ENCODE measurements around the gene NAALADL2. TPM values are rescaled to one million over a fixed set of nuclear protein-coding genes. Genes with fewer than 3 reads are reported as not detected.

NAALADL2 gene
- total and polyA plus RNA-seq, 2 of the 8 experiments (the other 6 are each of a cell fraction or from before 2014, with no cell fraction given): 0.12 to 0.22 TPM

- no peak overlapping the region for H2BK120ac ChIP-seq (replicated peaks; ENCODE audit: low read depth, low read length)
- no peak overlapping the region for H3K23ac ChIP-seq (ENCODE audit: insufficient read length)
- H3K4me3 ChIP-seq (ENCODE audit: extremely low read depth in 1 of 4, insufficient read depth in 2 of 4, low read depth in 3 of 4, low read length in 4 of 4): no peak overlapping the region
- H2BK15ac ChIP-seq (ENCODE audit: low read length): no peak overlapping the region
- DNase-seq (ENCODE audit: low read depth in 1 of 2, low spot score in 2 of 2): no peak
- H2BK5ac ChIP-seq (ENCODE audit: low read depth, low read length): no peak overlapping the region
- H3K9me3 ChIP-seq (ENCODE audit: insufficient read depth in 2 of 2, low read depth in 1 of 2, low read length in 1 of 2): no peaks in the 10 kb centered on the region
- H2AFZ ChIP-seq (ENCODE audit: low read length): no peak overlapping the region
- H3K23me2 ChIP-seq (ENCODE audit: low read depth, low read length): no peaks in the 10 kb centered on the region
- WGBS, 2 experiments (ENCODE audit: extremely low coverage in 1 of 2, insufficient coverage in 1 of 2, insufficient read length in 1 of 2, insufficient replicate concordance in 2 of 2, low coverage in 1 of 2, low lambda C conversion rate in 2 of 2, missing lambda C conversion rate in 1 of 2): 82% methylated on average over 3 of the region's 3 CpGs; no CpG with 5 or more reads in 1 of the 2 experiments
- CTCF ChIA-PET (ENCODE audit: partially characterized antibody): no interaction called here
- H4K5ac ChIP-seq (ENCODE audit: insufficient read length, low read depth, low read length): no peak overlapping the region
- H4K91ac ChIP-seq (replicated peaks; ENCODE audit: insufficient read length, low read length): no peak overlapping the region
- no peaks in the 10 kb centered on the region for H3K36me3 ChIP-seq (ENCODE audit: control insufficient read depth in 2 of 4, insufficient read depth in 4 of 4, low read length in 3 of 4)
- no peak overlapping the region for H3K18ac ChIP-seq (ENCODE audit: extremely low read depth, low read length)
- POLR2A ChIA-PET (ENCODE audit: partially characterized antibody): no interaction called here
- no peak for FAIRE-seq
- no peak overlapping the region for H2BK12ac ChIP-seq (ENCODE audit: low read depth, low read length)
- H3K9ac ChIP-seq (replicated peaks in 1 of 4; ENCODE audit: extremely low read depth in 1 of 4, low read depth in 3 of 4, low read length in 3 of 4): no peak overlapping the region
- no peak overlapping the region for H3K14ac ChIP-seq (ENCODE audit: insufficient read length)
- H3K56ac ChIP-seq (replicated peaks; ENCODE audit: insufficient read length, low read depth, low read length): no peak overlapping the region
- no peak overlapping the region for H3K27ac ChIP-seq (ENCODE audit: low read depth, low read length)
- no peak overlapping the region for H2BK20ac ChIP-seq (ENCODE audit: low read length)
- H3K27me3 ChIP-seq (replicated peaks in 1 of 4; ENCODE audit: control insufficient read depth in 3 of 4, extremely low read depth in 1 of 4, insufficient read depth in 3 of 4, low read length in 3 of 4): no peaks in the 10 kb centered on the region
- no peak overlapping the region for H3K4ac ChIP-seq (replicated peaks; ENCODE audit: insufficient read length, low read depth, low read length)
- H3K4me2 ChIP-seq (ENCODE audit: insufficient read depth in 1 of 2, low read depth in 2 of 2, low read length in 2 of 2): no peak overlapping the region
- no peak overlapping the region for H2AK5ac ChIP-seq (ENCODE audit: low read depth, low read length)
- no peaks in the 10 kb centered on the region for H3K79me2 ChIP-seq (ENCODE audit: control insufficient read depth in 1 of 2, insufficient read depth in 2 of 2, low read length in 2 of 2)
- H3K4me1 ChIP-seq (replicated peaks in 1 of 4; ENCODE audit: control insufficient read depth in 3 of 4, insufficient read depth in 4 of 4, low read length in 3 of 4): no peaks in the 10 kb centered on the region
- H4K8ac ChIP-seq (ENCODE audit: extremely low read depth, insufficient read depth, low read length): no peak overlapping the region
- H4K20me1 ChIP-seq (replicated peaks in 1 of 2; ENCODE audit: control insufficient read depth in 1 of 2, insufficient read depth in 2 of 2, low read length in 2 of 2): no peaks in the 10 kb centered on the region
- H3K79me1 ChIP-seq (ENCODE audit: low read depth, low read length): no peaks in the 10 kb centered on the region
- TF ChIP-seq EP300 (IDR thresholded peaks at IDR 0.05; ENCODE audit: borderline replicate concordance in 1 of 2, low read depth in 2 of 2, low read length in 2 of 2): no peak
- TF ChIP-seq ZNF274 (IDR thresholded peaks at IDR 0.05; ENCODE audit: borderline replicate concordance, extremely low read depth, low read length): no peak
- no peak for TF ChIP-seq PHF8 (conservative IDR thresholded peaks at IDR 0.05; ENCODE audit: low read depth, low read length)
- TF ChIP-seq SRF (IDR thresholded peaks at IDR 0.05; ENCODE audit: low read depth, low read length): no peak
- TF ChIP-seq POU5F1 (IDR thresholded peaks at IDR 0.05; ENCODE audit: low read depth, low read length): no peak
- TF ChIP-seq HDAC6 (IDR thresholded peaks at IDR 0.05; ENCODE audit: low read depth, low read length): no peak
- TF ChIP-seq JUND (IDR thresholded peaks at IDR 0.05; ENCODE audit: low read length): no peak
- TF ChIP-seq TCF12 (IDR thresholded peaks at IDR 0.05; ENCODE audit: low read depth, low read length): no peak
- TF ChIP-seq, protein P1, sequence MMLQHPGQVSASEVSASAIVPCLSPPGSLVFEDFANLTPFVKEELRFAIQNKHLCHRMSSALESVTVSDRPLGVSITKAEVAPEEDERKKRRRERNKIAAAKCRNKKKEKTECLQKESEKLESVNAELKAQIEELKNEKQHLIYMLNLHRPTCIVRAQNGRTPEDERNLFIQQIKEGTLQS (IDR thresholded peaks at IDR 0.05; ENCODE audit: insufficient read depth, low read depth, low read length): no peak
- no peak for TF ChIP-seq SAP30 (IDR thresholded peaks at IDR 0.05; ENCODE audit: insufficient read depth, insufficient replicate concordance, low read length)
- TF ChIP-seq TBP (IDR thresholded peaks at IDR 0.05; ENCODE audit: low read depth, low read length): no peak
- no peak for TF ChIP-seq NRF1 (IDR thresholded peaks at IDR 0.05; ENCODE audit: low read depth, low read length)
These were observed 375.1 kb downstream of the NAALADL2 start for GRCh38 chr3:175233957-175234940.
